Fibroblast of lung (primary cell): ENCODE data around the gene RAD17. TPM values are rescaled to one million over a fixed set of nuclear protein-coding genes. Genes with fewer than 3 reads are reported as not detected.

Experiments used
- DNase-seq, 2 donors: peaks; one replicate each; pipeline versions ENCODE4 v3.0.0 to v3.0.0-alpha.2; 2010; ENCODE audit warnings: low read depth in 2 of 2
- H2AFZ ChIP-seq: 2 replicates; pipeline ENCODE4 v1.5.1; 2012; ENCODE audit warnings: low read length, control low read depth, inconsistent platforms
- H3K27ac ChIP-seq: 2 replicates; pipeline ENCODE4 v1.5.1; 2011; ENCODE audit warnings: low read length, control low read depth; ENCODE audit not compliant: insufficient read depth
- H3K27me3 ChIP-seq: 2 replicates; pipeline ENCODE4 v1.5.1; 2011; ENCODE audit warnings: mild to moderate bottlenecking, low read length; ENCODE audit not compliant: control insufficient read depth, insufficient read depth
- H3K36me3 ChIP-seq: 2 replicates; pipeline ENCODE4 v1.5.1; 2011; ENCODE audit warnings: low read length; ENCODE audit not compliant: control insufficient read depth, insufficient read depth
- H3K4me1 ChIP-seq: 2 replicates; pipeline ENCODE4 v1.5.1; 2011; ENCODE audit warnings: low read length; ENCODE audit not compliant: control insufficient read depth, insufficient read depth; ENCODE audit errors: extremely low read depth
- H3K4me2 ChIP-seq: 2 replicates; pipeline ENCODE4 v1.5.1; 2011; ENCODE audit warnings: low read length, control low read depth; ENCODE audit not compliant: insufficient read depth; ENCODE audit errors: extremely low read depth
- H3K4me3 ChIP-seq, 4 experiments: fragments of 200-600 bp in 1 of 4; sonication (generic) in 1 of 4; replicated peaks in 1 of 4; 2 replicates each; pipeline ENCODE4 v1.5.1; 2011 to 2016; ENCODE audit warnings: low read length in 4 of 4, low read depth in 3 of 4, mild to moderate bottlenecking in 3 of 4, control low read depth in 2 of 4, inconsistent platforms in 1 of 4, mixed read lengths in 1 of 4; ENCODE audit not compliant: insufficient read depth in 1 of 4; ENCODE audit errors: control extremely low read depth in 1 of 4
- H3K79me2 ChIP-seq: 2 replicates; pipeline ENCODE4 v1.5.1; 2012; ENCODE audit warnings: mild to moderate bottlenecking, low read length, inconsistent platforms; ENCODE audit not compliant: control insufficient read depth, insufficient read depth
- H3K9ac ChIP-seq: 2 replicates; pipeline ENCODE4 v1.5.1; 2011; ENCODE audit warnings: mild to moderate bottlenecking, low read length, control low read depth; ENCODE audit not compliant: insufficient read depth
- H3K9me3 ChIP-seq: 2 replicates; pipeline ENCODE4 v1.5.1; 2012; ENCODE audit warnings: low read depth, low read length; ENCODE audit not compliant: control insufficient read depth, insufficient read depth
- H4K20me1 ChIP-seq: 2 replicates; pipeline ENCODE4 v1.5.1; 2011; ENCODE audit warnings: low read length; ENCODE audit not compliant: control insufficient read depth, insufficient read depth; ENCODE audit errors: extremely low read depth
- CTCF ChIP-seq, 2 donors: IDR thresholded peaks in 1 of 2; conservative IDR thresholded peaks in 1 of 2; 1 replicate in 1 of 2; 2 replicates in 1 of 2; pipeline ENCODE4 v1.5.1; 2011 to 2012; ENCODE audit warnings: low read length in 2 of 2, control low read depth in 1 of 2, inconsistent platforms in 1 of 2, low read depth in 1 of 2, mild to moderate bottlenecking in 1 of 2
- EZH2 ChIP-seq: IDR thresholded peaks from 2 replicates; pipeline ENCODE4 v1.5.1; 2012; ENCODE audit warnings: low read length, control low read depth, mild to moderate bottlenecking; ENCODE audit errors: missing control alignments
- polyA plus RNA-seq, 2 donors: library from polyadenylated mRNA; depleted of rRNA in 1 of 2; stranded (reverse) in 1 of 2; unstranded in 1 of 2; fragments of >200 nt; gene quantifications; 2 replicates each; pipeline ENCODE4 v1.2.1, GENCODE V29; 2011 to 2012; ENCODE audit warnings: missing spikeins in 1 of 2
- total RNA-seq: library from RNA; depleted of rRNA; stranded (reverse); fragments of >200 nt; gene quantifications from 2 replicates; pipeline ENCODE4 v1.2.1, GENCODE V29; 2014

RAD17 gene
- total and polyA plus RNA-seq, 2 donors (not counting 1 experiment from before 2014, with no cell fraction given), result 16.3 to 30.1 TPM

GRCh38 chr5:69343083-69343482 is 26.5 kb upstream of the RAD17 start:
- DNase-seq, result no peak
- Histone ChIP-seq H3K36me3 (no peaks in the 10 kb centered on the region), H3K9ac (no peak overlapping the region), H3K4me3 (no peak overlapping the region), H3K27ac (no peak overlapping the region), H3K79me2 (no peaks in the 10 kb centered on the region), H2AFZ (no peak overlapping the region), H3K4me2 (no peak overlapping the region), H3K9me3 (no peaks in the 10 kb centered on the region), H3K27me3 (no peaks in the 10 kb centered on the region), H3K4me1 (no peaks in the 10 kb centered on the region), H4K20me1 (no peaks in the 10 kb centered on the region)
- TF ChIP-seq CTCF (conservative IDR thresholded peaks at IDR 0.05 in 1 of 2, IDR thresholded peaks at IDR 0.05 in 1 of 2; ENCODE audit: low read depth in 1 of 2, low read length in 2 of 2) (no peak), EZH2 (no peak)

- H3K9ac ChIP-seq, result no peak overlapping the region
- DNase-seq, result no peak
- no peaks in the 10 kb centered on the region for H3K79me2 ChIP-seq
- H3K36me3 ChIP-seq, result peaks cover 7% of the 10 kb centered on the region
- no peaks in the 10 kb centered on the region for H3K27me3 ChIP-seq
- no peak for TF ChIP-seq EZH2
- no peak for TF ChIP-seq CTCF (conservative IDR thresholded peaks at IDR 0.05 in 1 of 2, IDR thresholded peaks at IDR 0.05 in 1 of 2; ENCODE audit: low read depth in 1 of 2, low read length in 2 of 2)
- no peaks in the 10 kb centered on the region for H4K20me1 ChIP-seq
- H2AFZ ChIP-seq, result no peak overlapping the region
- no peak overlapping the region for H3K4me3 ChIP-seq
- H3K9me3 ChIP-seq, result no peaks in the 10 kb centered on the region
- H3K27ac ChIP-seq, result no peak overlapping the region
- no peaks in the 10 kb centered on the region for H3K4me1 ChIP-seq
- no peak overlapping the region for H3K4me2 ChIP-seq
These were observed 19.0 kb upstream of the RAD17 start for GRCh38 chr5:69350664-69351063.

- peaks cover 5% of the 10 kb centered on the region for H3K36me3 ChIP-seq
- H3K4me3 ChIP-seq, result no peak overlapping the region
- H3K27ac ChIP-seq, result no peak overlapping the region
- DNase-seq, result no peak
- no peak overlapping the region for H2AFZ ChIP-seq
- H3K4me2 ChIP-seq, result no peak overlapping the region
- H4K20me1 ChIP-seq, result no peaks in the 10 kb centered on the region
- H3K79me2 ChIP-seq, result peaks cover 30% of the 10 kb centered on the region
- H3K9ac ChIP-seq, result no peak overlapping the region
- H3K4me1 ChIP-seq, result no peaks in the 10 kb centered on the region
- no peaks in the 10 kb centered on the region for H3K27me3 ChIP-seq
- no peak for TF ChIP-seq EZH2
- TF ChIP-seq CTCF (conservative IDR thresholded peaks at IDR 0.05 in 1 of 2, IDR thresholded peaks at IDR 0.05 in 1 of 2; ENCODE audit: low read depth in 1 of 2, low read length in 2 of 2), result no peak
- no peaks in the 10 kb centered on the region for H3K9me3 ChIP-seq
These were observed 9.9 kb upstream of the RAD17 start for GRCh38 chr5:69359699-69360098.
